ENCODE data around the gene NECAB3. TPM values are rescaled to one million over a fixed set of nuclear protein-coding genes. Genes with fewer than 3 reads are reported as not detected.

The NECAB3 gene
- total RNA-seq, 2 experiments from 2014 or later, result 12.2 to 13.3 TPM

DNA sequence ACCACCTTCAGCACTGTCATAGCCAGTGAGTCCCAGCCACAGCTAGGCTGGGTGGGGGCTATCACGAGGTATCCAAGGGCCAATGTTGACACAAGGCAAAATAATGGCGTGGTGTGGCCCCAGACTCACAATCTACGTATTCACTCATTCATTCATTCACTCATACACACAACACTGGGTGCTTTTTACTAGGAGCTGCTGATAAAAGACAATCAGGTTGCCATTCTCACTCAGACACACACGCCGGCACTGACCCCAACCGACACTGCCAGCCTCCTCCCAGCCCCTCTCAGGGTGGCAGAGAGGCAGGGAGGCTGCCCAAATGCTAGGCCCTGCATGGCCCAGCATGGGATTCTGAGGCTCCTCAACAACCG lies 13.6 kb downstream of the NECAB3 start:
- no peak overlapping the region for H3K4me3 Mint-ChIP-seq
- CTCF ChIA-PET, result no interaction called here
- no peak overlapping the region for H3K27ac Mint-ChIP-seq
- ATAC-seq (no peak), DNase-seq (no peak)
- no peaks in the 10 kb centered on the region for H3K9me3 Mint-ChIP-seq (ENCODE audit: low read depth)
- H3K36me3 Mint-ChIP-seq (ENCODE audit: low read depth), result peaks cover 2% of the 10 kb centered on the region
- peaks cover 17% of the 10 kb centered on the region for H3K4me1 Mint-ChIP-seq
- no peaks in the 10 kb centered on the region for H3K27me3 Mint-ChIP-seq
- intact Hi-C loops (cut with DNase I, micrococcal nuclease), result loop anchor here in 1 of 2 experiments (10.0 kb wide), 1 partner anchor 106 kb away; no protein-coding TSS in a partner anchor
- POLR2A ChIA-PET, result no interaction called here

DNA sequence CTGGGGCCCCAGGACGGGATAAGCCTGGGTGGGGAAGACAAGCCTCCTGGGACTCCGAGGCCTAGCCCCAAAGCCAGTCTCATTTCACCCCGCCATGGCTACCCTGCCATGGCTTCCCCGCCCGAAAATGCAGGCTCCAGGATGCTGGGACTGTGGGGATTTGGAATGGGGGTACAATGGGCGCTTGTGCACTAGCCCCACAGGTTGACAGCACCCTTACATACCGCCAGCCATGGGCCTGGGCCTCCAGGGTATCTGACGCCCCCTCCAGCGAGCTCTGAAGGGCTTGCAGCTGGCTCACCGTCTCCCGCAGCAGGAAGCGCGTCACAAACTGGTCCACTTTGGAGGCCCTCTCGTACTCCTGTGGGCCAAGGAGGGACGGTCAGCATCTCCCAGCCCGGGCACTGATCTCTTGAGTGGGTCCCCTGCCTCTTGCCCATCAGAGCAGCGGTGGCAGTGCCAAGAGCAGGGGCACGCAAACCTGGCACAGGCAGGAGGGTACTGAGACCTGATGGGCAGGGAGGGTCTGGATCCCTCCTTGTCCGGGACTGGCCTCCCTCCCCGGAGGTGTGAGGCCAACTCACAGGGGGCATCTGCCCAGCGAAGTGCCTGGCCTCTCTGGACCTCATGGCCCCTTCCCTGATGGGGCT lies 14.1 kb downstream of the NECAB3 start:
- peaks cover 14% of the 10 kb centered on the region for H3K4me1 Mint-ChIP-seq
- ChIA-PET CTCF (no interaction called here), POLR2A (no interaction called here)
- no peaks in the 10 kb centered on the region for H3K36me3 Mint-ChIP-seq (ENCODE audit: low read depth)
- no peak overlapping the region for H3K27ac Mint-ChIP-seq
- no peaks in the 10 kb centered on the region for H3K27me3 Mint-ChIP-seq
- DNase-seq, result no peak
- no peak overlapping the region for H3K4me3 Mint-ChIP-seq
- ATAC-seq, result no peak
- intact Hi-C loops (cut with DNase I, micrococcal nuclease), result loop anchor here in 1 of 2 experiments (10.0 kb wide), 1 partner anchor 105 kb away; no protein-coding TSS in a partner anchor
- H3K9me3 Mint-ChIP-seq (ENCODE audit: low read depth), result no peaks in the 10 kb centered on the region

DNA sequence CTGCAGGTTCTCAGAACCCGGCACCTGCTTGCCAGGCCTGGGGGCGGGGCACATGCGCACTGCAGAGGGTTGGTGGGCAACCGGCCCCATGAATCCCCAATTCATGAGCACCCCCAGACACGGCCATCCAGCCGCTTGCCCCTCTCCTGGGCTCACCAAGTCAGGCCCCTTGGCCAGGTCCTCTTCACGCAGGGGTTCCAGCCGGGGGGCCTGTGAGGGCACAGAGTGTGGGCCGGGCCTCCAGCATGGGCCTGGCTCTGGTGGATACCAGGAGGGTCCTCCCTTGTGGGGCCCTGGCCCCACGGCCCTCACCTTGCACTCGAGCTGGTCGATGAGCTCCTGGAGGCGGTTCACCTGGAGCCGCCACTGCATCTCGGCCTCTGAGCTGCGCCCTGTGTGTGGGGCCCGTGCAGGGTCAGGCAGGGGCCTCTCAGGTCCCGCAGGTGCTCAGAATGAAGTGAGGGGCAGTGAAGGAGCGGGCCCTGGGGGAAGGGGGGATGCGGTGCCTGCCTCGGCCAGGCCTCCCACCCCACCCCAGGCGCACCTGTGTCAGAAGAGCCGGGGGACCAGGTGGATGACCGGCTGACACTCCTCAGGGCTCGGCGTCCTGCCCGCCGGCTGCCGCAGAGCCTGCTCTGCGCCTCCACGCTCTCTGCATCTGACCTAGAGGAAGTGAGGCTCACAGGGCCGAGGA lies 14.7 kb downstream of the NECAB3 start:
- H3K4me1 Mint-ChIP-seq, result peaks cover 7% of the 10 kb centered on the region
- no peaks in the 10 kb centered on the region for H3K9me3 Mint-ChIP-seq (ENCODE audit: low read depth)
- H3K36me3 Mint-ChIP-seq (ENCODE audit: low read depth), result no peaks in the 10 kb centered on the region
- intact Hi-C loops (cut with DNase I, micrococcal nuclease), result loop anchor here in 1 of 2 experiments (10.0 kb wide), 1 partner anchor 105 kb away; no protein-coding TSS in a partner anchor
- CTCF ChIA-PET, result no interaction called here
- DNase-seq (no peak), ATAC-seq (no peak)
- H3K4me3 Mint-ChIP-seq, result no peak overlapping the region
- no peak overlapping the region for H3K27ac Mint-ChIP-seq
- no peaks in the 10 kb centered on the region for H3K27me3 Mint-ChIP-seq
- POLR2A ChIA-PET, result no interaction called here

DNA sequence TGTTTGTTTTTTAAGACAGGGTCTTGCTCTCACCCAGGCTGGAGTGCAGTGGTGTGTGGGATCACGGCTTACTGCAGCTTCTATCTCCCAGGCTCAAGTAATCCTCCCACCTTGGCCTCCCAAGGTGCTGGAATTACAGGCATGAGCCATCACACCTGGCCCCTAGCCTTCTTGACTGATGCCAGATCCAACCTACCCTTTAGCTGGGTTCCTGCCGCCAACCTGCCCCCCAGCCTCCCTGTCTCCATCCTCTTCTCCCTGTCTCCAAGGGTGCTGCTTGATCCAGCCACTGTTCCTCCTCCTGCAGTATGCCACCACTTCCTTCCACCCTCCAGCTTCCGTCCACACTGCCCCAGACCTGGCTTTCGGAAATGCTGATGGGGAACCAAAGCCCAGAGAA lies 15.3 kb downstream of the NECAB3 start:
- H3K36me3 Mint-ChIP-seq (ENCODE audit: low read depth), result no peaks in the 10 kb centered on the region
- intact Hi-C loops (cut with DNase I, micrococcal nuclease), result no loop called here
- H3K9me3 Mint-ChIP-seq (ENCODE audit: low read depth), result no peaks in the 10 kb centered on the region
- DNase-seq (no peak), ATAC-seq (no peak)
- POLR2A ChIA-PET, result no interaction called here
- H3K27me3 Mint-ChIP-seq, result no peaks in the 10 kb centered on the region
- H3K4me3 Mint-ChIP-seq, result no peak overlapping the region
- no peak overlapping the region for H3K27ac Mint-ChIP-seq
- H3K4me1 Mint-ChIP-seq, result peaks cover 6% of the 10 kb centered on the region
- CTCF ChIA-PET, result no interaction called here

- no peaks in the 10 kb centered on the region for H3K9me3 Mint-ChIP-seq (ENCODE audit: low read depth)
- DNase-seq, result no peak
- ATAC-seq, result no peak
- H3K36me3 Mint-ChIP-seq (ENCODE audit: low read depth), result no peaks in the 10 kb centered on the region
- no peak overlapping the region for H3K27ac Mint-ChIP-seq
- no peak overlapping the region for H3K4me3 Mint-ChIP-seq
- ChIA-PET POLR2A (no interaction called here), CTCF (no interaction called here)
- no peaks in the 10 kb centered on the region for H3K27me3 Mint-ChIP-seq
- intact Hi-C loops (cut with DNase I, micrococcal nuclease), result no loop called here
- peaks cover 8% of the 10 kb centered on the region for H3K4me1 Mint-ChIP-seq
Observed at GRCh38 chr20:33658510-33658909, 15.7 kb downstream of the NECAB3 start.

DNA sequence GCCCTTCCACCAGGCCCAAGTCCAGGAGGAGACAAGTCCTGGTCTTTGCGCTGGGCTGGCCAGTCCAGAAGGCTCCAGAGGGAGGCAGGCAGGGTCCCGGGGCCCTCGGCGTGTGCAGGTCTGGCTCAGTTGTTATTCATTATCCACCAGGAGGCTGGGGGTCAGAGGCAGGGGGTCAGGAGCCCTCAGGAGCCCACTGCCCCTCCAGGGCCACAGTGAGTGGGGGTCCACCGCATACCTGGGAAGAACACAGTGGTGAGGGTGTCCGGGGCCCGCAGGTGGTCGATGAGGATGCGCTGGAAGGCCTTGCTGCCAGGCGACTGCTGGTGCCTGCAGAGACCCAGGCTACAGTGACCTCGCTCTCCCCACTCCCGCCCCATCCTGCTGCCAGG lies 16.5 kb downstream of the NECAB3 start:
- H3K4me1 Mint-ChIP-seq, result peaks cover 14% of the 10 kb centered on the region
- H3K27me3 Mint-ChIP-seq, result no peaks in the 10 kb centered on the region
- no peak overlapping the region for H3K4me3 Mint-ChIP-seq
- ChIA-PET CTCF (no interaction called here), POLR2A (no interaction called here)
- intact Hi-C loops (cut with DNase I, micrococcal nuclease), result no loop called here
- DNase-seq, result no peak
- no peak overlapping the region for H3K27ac Mint-ChIP-seq
- H3K36me3 Mint-ChIP-seq (ENCODE audit: low read depth), result no peaks in the 10 kb centered on the region
- no peak for ATAC-seq
- H3K9me3 Mint-ChIP-seq (ENCODE audit: low read depth), result no peaks in the 10 kb centered on the region

DNA sequence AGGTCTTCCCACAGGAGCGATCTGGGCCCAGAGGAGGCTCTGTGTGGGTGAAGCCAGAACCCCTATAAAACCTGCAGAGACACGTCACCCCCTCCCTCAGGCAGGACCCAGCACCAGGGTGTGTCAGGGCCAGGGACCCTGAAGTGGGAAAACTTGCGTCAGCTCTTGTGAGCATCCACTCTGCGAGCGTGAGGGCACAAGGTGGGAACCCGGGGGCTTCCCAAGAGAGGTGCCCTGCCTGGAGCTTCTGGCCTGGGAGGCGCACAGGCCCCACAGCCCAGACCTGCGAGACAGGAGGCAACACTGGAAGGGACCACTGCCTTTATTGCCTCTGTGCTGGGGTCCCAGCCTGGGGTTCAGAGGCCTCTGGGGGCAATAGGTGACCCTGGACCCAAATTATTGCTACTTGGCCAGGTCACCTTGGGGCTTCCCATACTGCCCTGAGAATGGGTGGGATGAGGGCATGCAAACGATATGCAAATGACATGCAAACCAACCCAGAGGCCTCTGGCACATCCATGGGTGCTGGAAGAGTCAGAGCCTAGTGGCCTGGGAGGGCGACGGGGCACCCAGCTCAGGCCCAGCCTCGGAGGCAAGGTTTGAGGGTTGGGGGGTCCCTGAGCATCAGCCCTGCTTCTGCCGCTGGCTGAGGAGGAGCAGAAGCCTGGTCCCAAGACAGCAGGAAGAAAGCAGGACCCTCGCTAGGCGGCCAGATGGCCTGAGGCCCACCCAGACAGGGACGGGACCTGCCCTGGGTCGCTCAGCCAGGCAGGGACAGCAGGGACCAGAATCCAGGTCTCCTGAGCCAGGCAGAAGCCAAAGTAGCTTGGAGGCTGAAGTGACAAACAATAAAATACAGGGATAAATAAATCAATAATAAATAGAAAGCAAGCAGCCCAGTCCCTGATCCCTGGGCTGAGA lies 17.2 kb downstream of the NECAB3 start:
- Mint-ChIP-seq H3K4me3 (no peak overlapping the region), H3K27me3 (no peaks in the 10 kb centered on the region), H3K36me3 (ENCODE audit: low read depth) (no peaks in the 10 kb centered on the region), H3K27ac (no peak overlapping the region), H3K9me3 (ENCODE audit: low read depth) (no peaks in the 10 kb centered on the region), H3K4me1 (peaks cover 19% of the 10 kb centered on the region)
- intact Hi-C loops (cut with DNase I, micrococcal nuclease), result no loop called here
- DNase-seq (no peak), ATAC-seq (no peak)
- ChIA-PET CTCF (no interaction called here), POLR2A (no interaction called here)

DNA sequence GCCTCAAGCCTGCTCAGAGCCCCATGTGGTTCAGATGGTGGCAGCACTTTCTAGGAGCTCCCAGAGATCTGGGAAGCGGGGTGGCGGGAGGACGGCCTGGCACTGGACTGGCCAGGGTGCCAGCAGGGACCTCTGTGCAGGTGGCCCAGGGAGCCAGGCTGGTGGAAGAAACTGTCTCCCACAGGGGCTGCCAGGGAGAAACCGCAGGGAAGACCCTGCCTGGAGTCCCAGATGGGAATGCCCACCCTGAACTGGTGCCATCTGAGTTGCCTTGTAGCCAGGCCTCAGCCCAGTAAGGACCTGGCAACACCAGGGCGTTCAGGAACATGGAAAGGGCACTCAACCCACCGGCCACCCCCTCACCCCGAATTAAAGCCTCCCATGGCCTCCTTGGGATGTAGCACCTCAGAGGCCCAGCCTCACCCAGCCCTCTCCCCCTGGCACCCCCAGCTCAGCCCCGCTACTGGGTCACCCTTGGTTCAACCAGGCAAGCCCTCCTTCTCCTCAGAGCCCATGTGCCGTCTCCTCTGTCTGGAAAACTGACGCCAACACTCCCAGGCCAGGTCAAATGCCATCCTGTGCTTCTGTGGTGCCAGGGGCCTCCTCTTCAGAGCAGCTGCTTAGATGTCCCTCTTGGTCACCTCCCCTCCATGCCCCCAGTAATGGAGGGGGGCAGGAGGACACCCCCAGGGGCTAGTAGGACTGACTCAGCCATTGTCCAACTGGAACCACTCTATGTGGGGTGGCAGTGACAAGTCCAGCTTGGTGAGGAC lies 18.0 kb downstream of the NECAB3 start:
- ATAC-seq (no peak), DNase-seq (no peak)
- CTCF ChIA-PET, result interaction anchor here (0.6 kb wide), 1 partner anchor 34 kb away, joined by 3 read pairs; no protein-coding TSS in a partner anchor
- Mint-ChIP-seq H3K36me3 (ENCODE audit: low read depth) (no peaks in the 10 kb centered on the region), H3K4me1 (peaks cover 28% of the 10 kb centered on the region), H3K27me3 (no peaks in the 10 kb centered on the region), H3K9me3 (ENCODE audit: low read depth) (no peaks in the 10 kb centered on the region), H3K4me3 (no peak overlapping the region), H3K27ac (no peak overlapping the region)
- intact Hi-C loops (cut with DNase I, micrococcal nuclease), result no loop called here
- POLR2A ChIA-PET, result no interaction called here

DNA sequence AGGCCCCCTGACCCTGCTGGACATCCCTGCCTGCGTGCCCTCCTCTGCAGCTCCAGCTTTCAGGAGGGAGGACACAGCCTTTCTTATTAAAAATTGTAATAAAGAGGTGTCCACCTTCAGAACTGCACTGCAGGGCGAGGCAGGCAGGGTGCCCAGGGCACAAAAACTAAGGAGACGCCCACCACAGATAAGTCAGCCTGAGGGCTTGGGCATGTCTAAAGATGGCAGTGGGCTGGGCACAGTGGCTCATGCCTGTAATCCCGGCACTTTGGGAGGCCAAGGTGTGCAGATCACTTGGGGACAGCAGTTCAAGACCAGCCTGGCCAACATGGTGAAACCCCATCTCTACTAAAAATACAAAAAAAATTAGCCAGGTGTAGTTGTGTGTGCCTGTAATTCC lies 19.1 kb downstream of the NECAB3 start:
- ATAC-seq, result no peak
- ChIA-PET POLR2A (no interaction called here), CTCF (interaction anchor here (2.7 to 2.8 kb wide), 2 partner anchors 9 to 13 kb away, joined by 10 read pairs; no protein-coding TSS in a partner anchor)
- H3K4me1 Mint-ChIP-seq, result peaks cover 28% of the 10 kb centered on the region
- no peak for DNase-seq
- no peaks in the 10 kb centered on the region for H3K36me3 Mint-ChIP-seq (ENCODE audit: low read depth)
- no peaks in the 10 kb centered on the region for H3K9me3 Mint-ChIP-seq (ENCODE audit: low read depth)
- no peaks in the 10 kb centered on the region for H3K27me3 Mint-ChIP-seq
- intact Hi-C loops (cut with DNase I, micrococcal nuclease), result no loop called here
- H3K27ac Mint-ChIP-seq, result no peak overlapping the region
- no peak overlapping the region for H3K4me3 Mint-ChIP-seq

- POLR2A ChIA-PET, result interaction anchor here (0.5 kb wide), 1 partner anchor 13 kb away, joined by 5 read pairs; no protein-coding TSS in a partner anchor
- Mint-ChIP-seq H3K27me3 (no peaks in the 10 kb centered on the region), H3K27ac (no peak overlapping the region), H3K36me3 (ENCODE audit: low read depth) (no peaks in the 10 kb centered on the region), H3K4me3 (no peak overlapping the region), H3K4me1 (peaks cover 31% of the 10 kb centered on the region), H3K9me3 (ENCODE audit: low read depth) (no peaks in the 10 kb centered on the region)
- DNase-seq, result no peak
- intact Hi-C loops (cut with DNase I, micrococcal nuclease), result loop anchor here in 1 of 2 experiments (5.0 kb wide), 2 partner anchors 47 to 197 kb away; no protein-coding TSS in a partner anchor
- no peak for ATAC-seq
- CTCF ChIA-PET, result interaction anchor here (2.7 to 2.8 kb wide), 2 partner anchors 10 to 14 kb away, joined by 10 read pairs; no protein-coding TSS in a partner anchor
Observed at GRCh38 chr20:33654680-33655161, 19.5 kb downstream of the NECAB3 start.

Data from activated CD4-positive, alpha-beta T cell treated with anti-CD3 and anti-CD28 coated beads for 36 hours (primary cell).